HEK293 (cell line): Measurements from ENCODE around the gene PRKCD.

ENCODE experiments used
- CTCF ChIA-PET: fragments of 350-600 bp; formaldehyde crosslinking; extraction: SDS; loops from one replicate; lab custom pipeline; 2021; ENCODE audit warnings: antibody characterized with exemption; lab: Yijun Ruan, JAX
- POLR2A ChIA-PET: fragments of 300-600 bp; formaldehyde crosslinking; extraction: SDS; loops from one replicate; lab custom pipeline; 2020; ENCODE audit warnings: antibody characterized with exemption, inconsistent platforms; lab: Yijun Ruan, JAX
- H3K27ac ChIP-seq: fragments of 200-500 bp; sonication (Bioruptor generic); 2 replicates; pipeline ENCODE4 v1.5.1; 2014; ENCODE audit warnings: low read depth, low read length, control low read depth, inconsistent platforms; ENCODE audit errors: extremely low read depth
- H3K36me3 ChIP-seq, 2 experiments: fragments of 200-500 bp in 1 of 2; sonication (Bioruptor generic) in 1 of 2; 1 replicate in 1 of 2; 2 replicates in 1 of 2; pipeline ENCODE4 v1.5.1; 2014 to 2017; ENCODE audit warnings: inconsistent platforms in 2 of 2, low read length in 2 of 2; ENCODE audit not compliant: control insufficient read depth in 2 of 2, insufficient read depth in 1 of 2
- H3K4me1 ChIP-seq: fragments of 200-500 bp; sonication (Bioruptor generic); 2 replicates; pipeline ENCODE4 v1.5.1; 2014; ENCODE audit warnings: mild to moderate bottlenecking, low read length, inconsistent platforms; ENCODE audit not compliant: control insufficient read depth, insufficient read depth
- H3K4me3 ChIP-seq: 2 replicates; pipeline ENCODE4 v1.5.1; 2011; ENCODE audit warnings: low read depth, mild to moderate bottlenecking, control low read depth, low read length, moderate library complexity
- H3K9me3 ChIP-seq: fragments of 200-500 bp; sonication (Bioruptor generic); 2 replicates; pipeline ENCODE4 v1.5.1; 2014; ENCODE audit warnings: low read depth, low read length, inconsistent platforms; ENCODE audit not compliant: control insufficient read depth, insufficient read depth
- BCL6B ChIP-seq: fragments of 450-650 bp; formaldehyde crosslinking; IDR thresholded peaks from 2 replicates; pipeline ENCODE4 v1.5.1; 2017; ENCODE audit warnings: missing biosample characterization, missing genetic modification characterization
- GLI4 ChIP-seq: fragments of 450-650 bp; formaldehyde crosslinking; IDR thresholded peaks from 2 replicates; pipeline ENCODE4 v1.5.1; 2016; ENCODE audit warnings: missing biosample characterization, missing genetic modification characterization
- HOXA7 ChIP-seq: sonication (generic); formaldehyde crosslinking; IDR thresholded peaks from 2 replicates; pipeline ENCODE4 v1.8.1; 2022; ENCODE audit warnings: missing genetic modification reagents, borderline replicate concordance
- KLF10 ChIP-seq: fragments of 450-650 bp; IDR thresholded peaks from 2 replicates; pipeline ENCODE4 v1.5.1; 2018; ENCODE audit warnings: missing biosample characterization, mild to moderate bottlenecking, missing genetic modification characterization
- MZF1 ChIP-seq: fragments of 450-650 bp; formaldehyde crosslinking; IDR thresholded peaks from 2 replicates; pipeline ENCODE4 v1.5.1; 2017; ENCODE audit warnings: missing biosample characterization, missing genetic modification characterization, borderline replicate concordance
- OVOL3 ChIP-seq: fragments of 450-650 bp; formaldehyde crosslinking; IDR thresholded peaks from 2 replicates; pipeline ENCODE4 v1.5.1; 2016; ENCODE audit warnings: missing biosample characterization, missing genetic modification characterization
- PATZ1 ChIP-seq: fragments of 450-650 bp; formaldehyde crosslinking; IDR thresholded peaks from 2 replicates; pipeline ENCODE4 v1.5.1; 2016; ENCODE audit warnings: missing biosample characterization, missing genetic modification characterization
- SCRT2 ChIP-seq: fragments of 450-650 bp; formaldehyde crosslinking; IDR thresholded peaks from 2 replicates; pipeline ENCODE4 v1.5.1; 2016; ENCODE audit warnings: missing biosample characterization, missing genetic modification characterization
- SP7 ChIP-seq: fragments of 450-650 bp; formaldehyde crosslinking; IDR thresholded peaks from 2 replicates; pipeline ENCODE4 v1.5.1; 2016; ENCODE audit warnings: missing biosample characterization, missing genetic modification characterization
- ZBTB26 ChIP-seq: fragments of 450-650 bp; formaldehyde crosslinking; optimal IDR thresholded peaks from 2 replicates; pipeline ENCODE3; 2016; ENCODE audit warnings: missing biosample characterization, mild to moderate bottlenecking, missing genetic modification characterization
- ZBTB8A ChIP-seq: fragments of 450-650 bp; formaldehyde crosslinking; IDR thresholded peaks from 2 replicates; pipeline ENCODE4 v1.5.1; 2016; ENCODE audit warnings: missing biosample characterization, missing genetic modification characterization
- ZFHX2 ChIP-seq: fragments of 450-650 bp; formaldehyde crosslinking; conservative IDR thresholded peaks from 2 replicates; pipeline ENCODE4 v1.5.1; 2016; ENCODE audit warnings: missing biosample characterization, missing genetic modification characterization
- ZNF121 ChIP-seq: fragments of 450-650 bp; formaldehyde crosslinking; IDR thresholded peaks from 2 replicates; pipeline ENCODE4 v1.5.1; 2016; ENCODE audit warnings: missing biosample characterization, missing genetic modification characterization
- ZNF132 ChIP-seq: fragments of 450-650 bp; formaldehyde crosslinking; IDR thresholded peaks from 2 replicates; pipeline ENCODE4 v1.5.1; 2017; ENCODE audit warnings: missing biosample characterization, missing genetic modification characterization, borderline replicate concordance
- ZNF157 ChIP-seq: fragments of 450-650 bp; formaldehyde crosslinking; IDR thresholded peaks from 2 replicates; pipeline ENCODE4 v1.5.1; 2016; ENCODE audit warnings: missing biosample characterization, missing genetic modification characterization
- ZNF174 ChIP-seq: fragments of 450-650 bp; formaldehyde crosslinking; IDR thresholded peaks from 2 replicates; pipeline ENCODE4 v1.5.0; 2017; ENCODE audit warnings: missing biosample characterization, mild to moderate bottlenecking, missing genetic modification characterization
- ZNF2 ChIP-seq: fragments of 450-650 bp; formaldehyde crosslinking; IDR thresholded peaks from 2 replicates; pipeline ENCODE4 v1.5.1; 2016; ENCODE audit warnings: missing biosample characterization, missing genetic modification characterization
- ZNF211 ChIP-seq: fragments of 450-650 bp; formaldehyde crosslinking; IDR thresholded peaks from 2 replicates; pipeline ENCODE4 v1.5.1; 2016; ENCODE audit warnings: low read depth, missing biosample characterization, missing genetic modification characterization
- ZNF221 ChIP-seq: fragments of 450-650 bp; formaldehyde crosslinking; IDR thresholded peaks from 2 replicates; pipeline ENCODE4 v1.5.1; 2017; ENCODE audit warnings: missing biosample characterization, missing genetic modification characterization, borderline replicate concordance
- ZNF239 ChIP-seq: fragments of 450-650 bp; formaldehyde crosslinking; IDR thresholded peaks from 2 replicates; pipeline ENCODE4 v1.5.1; 2016; ENCODE audit warnings: missing biosample characterization, missing genetic modification characterization
- ZNF274 ChIP-seq, 2 experiments: fragments of 200-500 bp in 1 of 2; fragments of 450-650 bp in 1 of 2; sonication (Bioruptor generic) in 1 of 2; formaldehyde crosslinking in 1 of 2; IDR thresholded peaks; 2 replicates each; pipeline versions ENCODE4 v1.5.1 to v1.6.1; 2014 to 2016; ENCODE audit warnings: borderline replicate concordance in 1 of 2, inconsistent platforms in 1 of 2, low read length in 1 of 2, missing biosample characterization in 1 of 2, missing genetic modification characterization in 1 of 2
- ZNF366 ChIP-seq: fragments of 450-650 bp; formaldehyde crosslinking; conservative IDR thresholded peaks from 2 replicates; pipeline ENCODE4 v1.5.1; 2016; ENCODE audit warnings: missing biosample characterization, missing genetic modification characterization
- ZNF473 ChIP-seq: fragments of 450-650 bp; formaldehyde crosslinking; IDR thresholded peaks from 2 replicates; pipeline ENCODE4 v1.5.1; 2017; ENCODE audit warnings: missing biosample characterization, missing genetic modification characterization
- ZNF48 ChIP-seq: fragments of 450-650 bp; formaldehyde crosslinking; IDR thresholded peaks from 2 replicates; pipeline ENCODE4 v1.5.1; 2016; ENCODE audit warnings: missing biosample characterization, missing genetic modification characterization
- ZNF561 ChIP-seq: fragments of 450-650 bp; IDR thresholded peaks from 2 replicates; pipeline ENCODE4 v1.5.1; 2018; ENCODE audit warnings: missing biosample characterization, missing genetic modification characterization, borderline replicate concordance
- ZNF624 ChIP-seq: fragments of 450-650 bp; formaldehyde crosslinking; IDR thresholded peaks from 2 replicates; pipeline ENCODE4 v1.5.1; 2017; ENCODE audit warnings: missing biosample characterization, missing genetic modification characterization
- ZNF626 ChIP-seq: fragments of 450-650 bp; sonication (Bioruptor Pico); formaldehyde crosslinking; IDR thresholded peaks from 2 replicates; pipeline ENCODE4 v1.5.1; 2018; ENCODE audit warnings: missing biosample characterization, missing genetic modification characterization, inconsistent platforms
- ZNF629 ChIP-seq: fragments of 450-650 bp; formaldehyde crosslinking; IDR thresholded peaks from 2 replicates; pipeline ENCODE4 v1.5.1; 2017; ENCODE audit warnings: missing biosample characterization, missing genetic modification characterization
- ZNF660 ChIP-seq: fragments of 450-650 bp; IDR thresholded peaks from 2 replicates; pipeline ENCODE4 v1.5.1; 2018; ENCODE audit warnings: missing biosample characterization, mild to moderate bottlenecking, missing genetic modification characterization
- ZNF747 ChIP-seq: fragments of 450-650 bp; formaldehyde crosslinking; IDR thresholded peaks from 2 replicates; pipeline ENCODE4 v1.5.1; 2016; ENCODE audit warnings: missing biosample characterization, missing genetic modification characterization

Gene PRKCD

DNA sequence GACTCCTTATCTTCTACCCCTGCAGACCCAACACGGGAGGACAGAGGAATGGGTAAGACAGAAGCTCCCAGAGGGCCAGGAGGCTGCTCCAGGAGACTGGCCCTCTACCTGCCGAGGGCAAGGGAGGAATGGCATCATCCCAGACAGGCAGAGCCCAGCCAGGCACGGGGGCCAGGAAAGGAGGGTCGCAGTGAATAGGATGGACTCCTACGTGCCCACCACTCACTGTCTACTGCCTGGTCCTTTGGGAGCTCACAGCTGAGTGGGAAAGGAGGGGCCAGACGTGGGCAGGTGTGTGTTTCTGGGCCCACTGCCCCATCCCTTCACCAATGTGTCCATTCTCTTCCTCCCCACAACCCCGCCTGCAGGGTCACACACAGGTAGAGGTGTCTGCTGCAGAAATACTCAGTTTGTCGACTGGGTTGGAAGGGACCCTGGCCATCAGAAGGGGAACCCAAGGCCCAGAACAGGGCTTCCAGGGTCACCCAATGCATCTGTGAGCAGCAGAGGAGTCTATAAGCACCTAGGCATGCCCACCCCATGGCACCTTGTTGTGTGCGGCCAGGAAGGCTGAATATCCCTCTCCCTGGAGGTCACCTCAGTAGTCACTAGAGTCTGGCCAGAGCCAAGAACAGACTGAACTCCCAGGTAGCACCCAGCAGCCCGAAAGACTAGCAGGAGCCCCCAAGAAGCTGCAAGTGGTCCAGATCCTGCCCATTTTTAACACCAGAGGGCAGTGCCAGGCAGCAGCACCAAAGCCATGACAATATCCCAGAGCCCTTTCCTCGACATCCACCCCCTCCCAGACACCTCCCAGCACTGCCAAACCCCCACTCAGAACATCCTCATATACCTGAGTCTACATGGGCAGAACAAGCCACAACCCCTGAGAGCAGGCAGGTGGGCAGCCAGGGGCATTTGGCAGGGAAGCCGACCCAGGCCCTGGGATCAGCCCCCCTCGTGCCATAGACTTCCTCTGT is 70.8 kb downstream of the PRKCD start:
- peaks cover 0 to 98% of the 10 kb centered on the region in 2 experiments; a peak in 2 of 3 replicates for H3K36me3 ChIP-seq
- H3K4me3 ChIP-seq, result no peak overlapping the region
- no peak overlapping the region for H3K27ac ChIP-seq
- TF ChIP-seq ZNF239 (tag by site-specific recombination) (no peak), SCRT2 (no peak), ZNF48 (tag by site-specific recombination) (no peak), GLI4 (tag by site-specific recombination) (no peak), ZNF174 (no peak), ZNF132 (no peak), ZNF473 (tag by site-specific recombination) (no peak), ZNF561 (tag by site-specific recombination) (no peak), PATZ1 (tag by site-specific recombination) (no peak), KLF10 (no peak), ZNF157 (tag by site-specific recombination) (no peak), HOXA7 (CRISPR knock-in tag) (no peak), BCL6B (no peak), ZFHX2 (tag by site-specific recombination) (no peak), ZNF211 (tag by site-specific recombination) (no peak), SP7 (tag by site-specific recombination) (no peak), ZNF2 (no peak), ZNF660 (tag by site-specific recombination) (no peak), ZNF747 (tag by site-specific recombination) (no peak), ZNF624 (tag by site-specific recombination) (no peak)
- no peaks in the 10 kb centered on the region for H3K4me1 ChIP-seq
- H3K9me3 ChIP-seq, result no peaks in the 10 kb centered on the region
- ChIA-PET POLR2A (no interaction called here), CTCF (interaction anchor here (0.5 to 1.8 kb wide), 3 partner anchors 11 to 276 kb away, joined by 3 to 6 read pairs (median 3); no protein-coding TSS in a partner anchor)

GRCh38 chr3:53232641-53233377 is 71.8 kb downstream of the PRKCD start:
- H3K4me3 ChIP-seq, result no peak overlapping the region
- H3K27ac ChIP-seq, result no peak overlapping the region
- no peaks in the 10 kb centered on the region for H3K4me1 ChIP-seq
- POLR2A ChIA-PET, result no interaction called here
- CTCF ChIA-PET, result interaction anchor here (1.0 to 1.8 kb wide), 2 partner anchors 12 to 119 kb away, joined by 3 to 6 read pairs; no protein-coding TSS in a partner anchor
- no peaks in the 10 kb centered on the region for H3K9me3 ChIP-seq
- peaks cover 0 to 93% of the 10 kb centered on the region in 2 experiments; a peak in 1 of 3 replicates for H3K36me3 ChIP-seq
- TF ChIP-seq OVOL3 (tag by site-specific recombination), result no peak
- TF ChIP-seq ZBTB8A, result no peak
- TF ChIP-seq ZBTB26, result no peak
- TF ChIP-seq ZNF274 (IDR thresholded peaks at IDR 0.05; ENCODE audit: low read length), result no peak
- TF ChIP-seq ZNF274 (tag by site-specific recombination; IDR thresholded peaks at IDR 0.05; ENCODE audit: borderline replicate concordance), result no peak
- TF ChIP-seq ZNF221 (tag by site-specific recombination), result no peak
- TF ChIP-seq ZNF629 (tag by site-specific recombination), result no peak
- no peak for TF ChIP-seq MZF1 (tag by site-specific recombination)
- TF ChIP-seq ZNF366 (tag by site-specific recombination), result no peak
- no peak for TF ChIP-seq ZNF121 (tag by site-specific recombination)
- no peak for TF ChIP-seq ZNF626 (tag by site-specific recombination)
